Endothelial cell of umbilical vein (primary cell): ENCODE results near the gene ZNRF3.

Experiments used
- POLR2AphosphoS5 ChIP-seq: IDR thresholded peaks from 2 replicates; pipeline ENCODE4 v1.6.1; 2012; ENCODE audit warnings: low read depth, mild to moderate bottlenecking, control low read depth, low read length, moderate library complexity; ENCODE audit not compliant: insufficient read depth
- TF ChIP-seq, protein P1 (sequence below), 2 donors: IDR thresholded peaks; 1 replicate in 1 of 2; 2 replicates in 1 of 2; pipeline ENCODE4 v1.5.1; 2011; ENCODE audit warnings: low read length in 2 of 2, mild to moderate bottlenecking in 2 of 2, moderate library complexity in 2 of 2, control low read depth in 1 of 2, inconsistent platforms in 1 of 2, low read depth in 1 of 2; ENCODE audit not compliant: insufficient read depth in 1 of 2; ENCODE audit errors: extremely low read depth in 1 of 2

- TF ChIP-seq POLR2AphosphoS5: no peak
- TF ChIP-seq, protein P1, sequence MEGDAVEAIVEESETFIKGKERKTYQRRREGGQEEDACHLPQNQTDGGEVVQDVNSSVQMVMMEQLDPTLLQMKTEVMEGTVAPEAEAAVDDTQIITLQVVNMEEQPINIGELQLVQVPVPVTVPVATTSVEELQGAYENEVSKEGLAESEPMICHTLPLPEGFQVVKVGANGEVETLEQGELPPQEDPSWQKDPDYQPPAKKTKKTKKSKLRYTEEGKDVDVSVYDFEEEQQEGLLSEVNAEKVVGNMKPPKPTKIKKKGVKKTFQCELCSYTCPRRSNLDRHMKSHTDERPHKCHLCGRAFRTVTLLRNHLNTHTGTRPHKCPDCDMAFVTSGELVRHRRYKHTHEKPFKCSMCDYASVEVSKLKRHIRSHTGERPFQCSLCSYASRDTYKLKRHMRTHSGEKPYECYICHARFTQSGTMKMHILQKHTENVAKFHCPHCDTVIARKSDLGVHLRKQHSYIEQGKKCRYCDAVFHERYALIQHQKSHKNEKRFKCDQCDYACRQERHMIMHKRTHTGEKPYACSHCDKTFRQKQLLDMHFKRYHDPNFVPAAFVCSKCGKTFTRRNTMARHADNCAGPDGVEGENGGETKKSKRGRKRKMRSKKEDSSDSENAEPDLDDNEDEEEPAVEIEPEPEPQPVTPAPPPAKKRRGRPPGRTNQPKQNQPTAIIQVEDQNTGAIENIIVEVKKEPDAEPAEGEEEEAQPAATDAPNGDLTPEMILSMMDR (IDR thresholded peaks at IDR 0.05; ENCODE audit: extremely low read depth in 1 of 2, insufficient read depth in 1 of 2, low read depth in 1 of 2, low read length in 2 of 2): no peak
These were observed 13.2 kb downstream of the ZNRF3 start for GRCh38 chr22:28896611-28897010.
